SK-N-SH (cell line): Measurements from ENCODE around the gene CCDC13.

Source experiments
- RAD21 ChIP-seq: IDR thresholded peaks from 2 replicates; pipeline ENCODE4 v1.6.1; 2012; ENCODE audit warnings: mild to moderate bottlenecking, low read length
- ZBTB33 ChIP-seq: IDR thresholded peaks from 2 replicates; pipeline ENCODE4 v1.4.0; 2012; ENCODE audit warnings: low read depth, borderline replicate concordance
- TF ChIP-seq, protein P1 (sequence below): IDR thresholded peaks from 2 replicates; pipeline ENCODE4 v1.6.1; 2012; ENCODE audit warnings: mild to moderate bottlenecking, low read depth, low read length, moderate library complexity
- TF ChIP-seq, protein P2 (sequence below): IDR thresholded peaks from 2 replicates; pipeline ENCODE4 v1.4.0; 2012; ENCODE audit warnings: low read depth

DNA sequence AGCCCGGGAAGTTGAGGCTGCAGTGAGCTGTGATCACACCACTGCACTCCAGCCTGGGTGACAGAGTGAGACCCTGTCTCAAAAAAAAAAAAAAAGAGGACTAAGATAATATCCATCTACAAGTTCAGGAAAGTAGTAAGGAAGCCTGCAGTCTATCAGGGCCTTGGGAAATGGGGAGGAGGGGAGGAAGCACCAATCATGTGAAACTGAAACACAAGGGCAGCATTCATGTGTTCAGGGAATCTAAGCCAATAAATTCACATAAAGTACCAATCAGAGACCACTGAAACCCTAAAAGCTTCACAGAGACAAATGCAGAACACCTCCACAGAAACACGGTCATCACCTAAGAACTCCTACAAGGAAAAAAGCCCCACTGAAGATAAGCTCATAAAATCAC lies 47.6 kb downstream of the CCDC13 start:
- TF ChIP-seq RAD21 (no peak), ZBTB33 (no peak)
- TF ChIP-seq, protein P1, sequence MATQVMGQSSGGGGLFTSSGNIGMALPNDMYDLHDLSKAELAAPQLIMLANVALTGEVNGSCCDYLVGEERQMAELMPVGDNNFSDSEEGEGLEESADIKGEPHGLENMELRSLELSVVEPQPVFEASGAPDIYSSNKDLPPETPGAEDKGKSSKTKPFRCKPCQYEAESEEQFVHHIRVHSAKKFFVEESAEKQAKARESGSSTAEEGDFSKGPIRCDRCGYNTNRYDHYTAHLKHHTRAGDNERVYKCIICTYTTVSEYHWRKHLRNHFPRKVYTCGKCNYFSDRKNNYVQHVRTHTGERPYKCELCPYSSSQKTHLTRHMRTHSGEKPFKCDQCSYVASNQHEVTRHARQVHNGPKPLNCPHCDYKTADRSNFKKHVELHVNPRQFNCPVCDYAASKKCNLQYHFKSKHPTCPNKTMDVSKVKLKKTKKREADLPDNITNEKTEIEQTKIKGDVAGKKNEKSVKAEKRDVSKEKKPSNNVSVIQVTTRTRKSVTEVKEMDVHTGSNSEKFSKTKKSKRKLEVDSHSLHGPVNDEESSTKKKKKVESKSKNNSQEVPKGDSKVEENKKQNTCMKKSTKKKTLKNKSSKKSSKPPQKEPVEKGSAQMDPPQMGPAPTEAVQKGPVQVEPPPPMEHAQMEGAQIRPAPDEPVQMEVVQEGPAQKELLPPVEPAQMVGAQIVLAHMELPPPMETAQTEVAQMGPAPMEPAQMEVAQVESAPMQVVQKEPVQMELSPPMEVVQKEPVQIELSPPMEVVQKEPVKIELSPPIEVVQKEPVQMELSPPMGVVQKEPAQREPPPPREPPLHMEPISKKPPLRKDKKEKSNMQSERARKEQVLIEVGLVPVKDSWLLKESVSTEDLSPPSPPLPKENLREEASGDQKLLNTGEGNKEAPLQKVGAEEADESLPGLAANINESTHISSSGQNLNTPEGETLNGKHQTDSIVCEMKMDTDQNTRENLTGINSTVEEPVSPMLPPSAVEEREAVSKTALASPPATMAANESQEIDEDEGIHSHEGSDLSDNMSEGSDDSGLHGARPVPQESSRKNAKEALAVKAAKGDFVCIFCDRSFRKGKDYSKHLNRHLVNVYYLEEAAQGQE = no peak
- TF ChIP-seq, protein P2, sequence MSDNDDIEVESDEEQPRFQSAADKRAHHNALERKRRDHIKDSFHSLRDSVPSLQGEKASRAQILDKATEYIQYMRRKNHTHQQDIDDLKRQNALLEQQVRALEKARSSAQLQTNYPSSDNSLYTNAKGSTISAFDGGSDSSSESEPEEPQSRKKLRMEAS = no peak
